HEK293 (cell line): Measurements from ENCODE around the gene CLMN.

ENCODE experiments used
- CTCF ChIA-PET: fragments of 350-600 bp; formaldehyde crosslinking; extraction: SDS; loops from one replicate; lab custom pipeline; 2021; ENCODE audit warnings: antibody characterized with exemption; lab: Yijun Ruan, JAX
- POLR2A ChIA-PET: fragments of 300-600 bp; formaldehyde crosslinking; extraction: SDS; loops from one replicate; lab custom pipeline; 2020; ENCODE audit warnings: antibody characterized with exemption, inconsistent platforms; lab: Yijun Ruan, JAX
- H3K27ac ChIP-seq: fragments of 200-500 bp; sonication (Bioruptor generic); 2 replicates; pipeline ENCODE4 v1.5.1; 2014; ENCODE audit warnings: low read depth, low read length, control low read depth, inconsistent platforms; ENCODE audit errors: extremely low read depth
- H3K36me3 ChIP-seq, 2 experiments: fragments of 200-500 bp in 1 of 2; sonication (Bioruptor generic) in 1 of 2; 1 replicate in 1 of 2; 2 replicates in 1 of 2; pipeline ENCODE4 v1.5.1; 2014 to 2017; ENCODE audit warnings: inconsistent platforms in 2 of 2, low read length in 2 of 2; ENCODE audit not compliant: control insufficient read depth in 2 of 2, insufficient read depth in 1 of 2
- H3K4me1 ChIP-seq: fragments of 200-500 bp; sonication (Bioruptor generic); 2 replicates; pipeline ENCODE4 v1.5.1; 2014; ENCODE audit warnings: mild to moderate bottlenecking, low read length, inconsistent platforms; ENCODE audit not compliant: control insufficient read depth, insufficient read depth
- H3K4me3 ChIP-seq: 2 replicates; pipeline ENCODE4 v1.5.1; 2011; ENCODE audit warnings: low read depth, mild to moderate bottlenecking, control low read depth, low read length, moderate library complexity
- H3K9me3 ChIP-seq: fragments of 200-500 bp; sonication (Bioruptor generic); 2 replicates; pipeline ENCODE4 v1.5.1; 2014; ENCODE audit warnings: low read depth, low read length, inconsistent platforms; ENCODE audit not compliant: control insufficient read depth, insufficient read depth
- GLIS2 ChIP-seq: fragments of 450-650 bp; formaldehyde crosslinking; IDR thresholded peaks from 2 replicates; pipeline ENCODE4 v1.5.1; 2016; ENCODE audit warnings: missing biosample characterization, missing genetic modification characterization
- HOXC10 ChIP-seq: sonication (generic); formaldehyde crosslinking; IDR thresholded peaks from 2 replicates; pipeline ENCODE4 v1.8.1; 2023; ENCODE audit warnings: mild to moderate bottlenecking, missing genetic modification reagents
- OSR2 ChIP-seq: fragments of 450-650 bp; formaldehyde crosslinking; IDR thresholded peaks from 2 replicates; pipeline ENCODE4 v1.5.1; 2016; ENCODE audit warnings: missing biosample characterization, missing genetic modification characterization
- RBAK ChIP-seq: fragments of 450-650 bp; formaldehyde crosslinking; IDR thresholded peaks from 2 replicates; pipeline ENCODE4 v1.5.1; 2016; ENCODE audit warnings: missing biosample characterization, missing genetic modification characterization
- SCRT1 ChIP-seq: fragments of 450-650 bp; formaldehyde crosslinking; IDR thresholded peaks from 2 replicates; pipeline ENCODE4 v1.5.1; 2016; ENCODE audit warnings: missing biosample characterization, missing genetic modification characterization, borderline replicate concordance
- SP2 ChIP-seq: fragments of 450-650 bp; formaldehyde crosslinking; IDR thresholded peaks from 2 replicates; pipeline ENCODE4 v1.5.1; 2016; ENCODE audit warnings: missing biosample characterization, missing genetic modification characterization
- SP7 ChIP-seq: fragments of 450-650 bp; formaldehyde crosslinking; IDR thresholded peaks from 2 replicates; pipeline ENCODE4 v1.5.1; 2016; ENCODE audit warnings: missing biosample characterization, missing genetic modification characterization
- ZFP69B ChIP-seq: fragments of 450-650 bp; formaldehyde crosslinking; IDR thresholded peaks from 2 replicates; pipeline ENCODE4 v1.5.1; 2016; ENCODE audit warnings: missing biosample characterization, missing genetic modification characterization
- ZNF121 ChIP-seq: fragments of 450-650 bp; formaldehyde crosslinking; IDR thresholded peaks from 2 replicates; pipeline ENCODE4 v1.5.1; 2016; ENCODE audit warnings: missing biosample characterization, missing genetic modification characterization
- ZNF138 ChIP-seq: fragments of 450-650 bp; formaldehyde crosslinking; IDR thresholded peaks from 2 replicates; pipeline ENCODE4 v1.5.1; 2016; ENCODE audit warnings: missing biosample characterization, missing genetic modification characterization, borderline replicate concordance
- ZNF184 ChIP-seq: fragments of 450-650 bp; IDR thresholded peaks from 2 replicates; pipeline ENCODE4 v1.5.1; 2018; ENCODE audit warnings: missing biosample characterization, mild to moderate bottlenecking, missing genetic modification characterization
- ZNF202 ChIP-seq: fragments of 450-650 bp; formaldehyde crosslinking; IDR thresholded peaks from 2 replicates; pipeline ENCODE4 v1.5.1; 2016; ENCODE audit warnings: missing biosample characterization, missing genetic modification characterization, borderline replicate concordance
- ZNF544 ChIP-seq: fragments of 450-650 bp; formaldehyde crosslinking; IDR thresholded peaks from 2 replicates; pipeline ENCODE4 v1.5.0; 2017; ENCODE audit warnings: missing biosample characterization, missing genetic modification characterization
- ZNF548 ChIP-seq: fragments of 450-650 bp; formaldehyde crosslinking; IDR thresholded peaks from 2 replicates; pipeline ENCODE4 v1.5.1; 2016; ENCODE audit warnings: missing biosample characterization, missing genetic modification characterization
- ZNF549 ChIP-seq: fragments of 450-650 bp; IDR thresholded peaks from 2 replicates; pipeline ENCODE4 v1.5.1; 2018; ENCODE audit warnings: missing biosample characterization, missing genetic modification characterization, mild to moderate bottlenecking, inconsistent platforms, moderate library complexity
- ZNF624 ChIP-seq: fragments of 450-650 bp; formaldehyde crosslinking; IDR thresholded peaks from 2 replicates; pipeline ENCODE4 v1.5.1; 2017; ENCODE audit warnings: missing biosample characterization, missing genetic modification characterization
- ZNF629 ChIP-seq: fragments of 450-650 bp; formaldehyde crosslinking; IDR thresholded peaks from 2 replicates; pipeline ENCODE4 v1.5.1; 2017; ENCODE audit warnings: missing biosample characterization, missing genetic modification characterization
- ZNF701 ChIP-seq: fragments of 450-650 bp; formaldehyde crosslinking; IDR thresholded peaks from 2 replicates; pipeline ENCODE4 v1.5.1; 2016; ENCODE audit warnings: missing biosample characterization, missing genetic modification characterization
- ZNF707 ChIP-seq: fragments of 450-650 bp; formaldehyde crosslinking; IDR thresholded peaks from 2 replicates; pipeline ENCODE4 v1.5.1; 2016; ENCODE audit warnings: missing biosample characterization, missing genetic modification characterization
- ZNF837 ChIP-seq: fragments of 450-650 bp; formaldehyde crosslinking; IDR thresholded peaks from 2 replicates; pipeline ENCODE4 v1.5.1; 2016; ENCODE audit warnings: missing biosample characterization, missing genetic modification characterization
- TF ChIP-seq, protein P1 (sequence below): fragments of 450-650 bp; formaldehyde crosslinking; IDR thresholded peaks from 2 replicates; pipeline ENCODE4 v1.5.1; 2016; ENCODE audit warnings: missing biosample characterization, missing genetic modification characterization

CLMN gene

DNA sequence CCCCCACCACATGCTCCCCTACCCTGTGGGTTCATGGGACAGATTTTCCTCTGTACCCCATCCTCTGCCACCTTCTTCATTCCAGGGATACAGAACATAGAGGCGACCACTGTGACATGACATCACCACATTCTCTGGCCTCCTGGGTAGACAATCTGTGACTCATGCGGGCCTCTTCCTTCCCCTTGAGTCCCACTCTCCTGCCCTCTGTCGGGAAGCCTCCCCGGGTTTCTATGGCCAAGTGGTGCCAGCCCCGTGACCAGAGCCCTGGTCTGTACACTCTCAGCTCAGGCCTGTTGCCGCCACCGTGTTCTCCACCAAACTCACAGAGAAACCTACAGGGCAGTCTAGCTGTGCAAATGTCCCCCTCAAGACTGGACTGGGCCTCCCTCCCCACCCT is 8.0 kb downstream of the CLMN start (continued):
- TF ChIP-seq, protein P1, sequence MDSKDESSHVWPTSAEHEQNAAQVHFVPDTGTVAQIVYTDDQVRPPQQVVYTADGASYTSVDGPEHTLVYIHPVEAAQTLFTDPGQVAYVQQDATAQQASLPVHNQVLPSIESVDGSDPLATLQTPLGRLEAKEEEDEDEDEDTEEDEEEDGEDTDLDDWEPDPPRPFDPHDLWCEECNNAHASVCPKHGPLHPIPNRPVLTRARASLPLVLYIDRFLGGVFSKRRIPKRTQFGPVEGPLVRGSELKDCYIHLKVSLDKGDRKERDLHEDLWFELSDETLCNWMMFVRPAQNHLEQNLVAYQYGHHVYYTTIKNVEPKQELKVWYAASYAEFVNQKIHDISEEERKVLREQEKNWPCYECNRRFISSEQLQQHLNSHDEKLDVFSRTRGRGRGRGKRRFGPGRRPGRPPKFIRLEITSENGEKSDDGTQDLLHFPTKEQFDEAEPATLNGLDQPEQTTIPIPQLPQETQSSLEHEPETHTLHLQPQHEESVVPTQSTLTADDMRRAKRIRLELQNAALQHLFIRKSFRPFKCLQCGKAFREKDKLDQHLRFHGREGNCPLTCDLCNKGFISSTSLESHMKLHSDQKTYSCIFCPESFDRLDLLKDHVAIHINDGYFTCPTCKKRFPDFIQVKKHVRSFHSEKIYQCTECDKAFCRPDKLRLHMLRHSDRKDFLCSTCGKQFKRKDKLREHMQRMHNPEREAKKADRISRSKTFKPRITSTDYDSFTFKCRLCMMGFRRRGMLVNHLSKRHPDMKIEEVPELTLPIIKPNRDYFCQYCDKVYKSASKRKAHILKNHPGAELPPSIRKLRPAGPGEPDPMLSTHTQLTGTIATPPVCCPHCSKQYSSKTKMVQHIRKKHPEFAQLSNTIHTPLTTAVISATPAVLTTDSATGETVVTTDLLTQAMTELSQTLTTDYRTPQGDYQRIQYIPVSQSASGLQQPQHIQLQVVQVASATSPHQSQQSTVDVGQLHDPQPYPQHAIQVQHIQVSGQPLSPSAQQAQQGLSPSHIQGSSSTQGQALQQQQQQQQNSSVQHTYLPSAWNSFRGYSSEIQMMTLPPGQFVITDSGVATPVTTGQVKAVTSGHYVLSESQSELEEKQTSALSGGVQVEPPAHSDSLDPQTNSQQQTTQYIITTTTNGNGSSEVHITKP (tag by site-specific recombination): peak; percentile 57
- TF ChIP-seq ZNF549 (tag by site-specific recombination) (no peak), ZNF121 (no peak), SP7 (tag by site-specific recombination) (peak; percentile 35; the same call in 1 of the 2 replicates), ZNF184 (tag by site-specific recombination) (no peak), GLIS2 (tag by site-specific recombination) (0 out of 2 replicates have a peak, but pooled peaks have one; percentile 12), RBAK (tag by site-specific recombination) (no peak), ZNF629 (tag by site-specific recombination) (peak; percentile 74), ZNF837 (no peak), ZNF701 (tag by site-specific recombination) (no peak)

DNA sequence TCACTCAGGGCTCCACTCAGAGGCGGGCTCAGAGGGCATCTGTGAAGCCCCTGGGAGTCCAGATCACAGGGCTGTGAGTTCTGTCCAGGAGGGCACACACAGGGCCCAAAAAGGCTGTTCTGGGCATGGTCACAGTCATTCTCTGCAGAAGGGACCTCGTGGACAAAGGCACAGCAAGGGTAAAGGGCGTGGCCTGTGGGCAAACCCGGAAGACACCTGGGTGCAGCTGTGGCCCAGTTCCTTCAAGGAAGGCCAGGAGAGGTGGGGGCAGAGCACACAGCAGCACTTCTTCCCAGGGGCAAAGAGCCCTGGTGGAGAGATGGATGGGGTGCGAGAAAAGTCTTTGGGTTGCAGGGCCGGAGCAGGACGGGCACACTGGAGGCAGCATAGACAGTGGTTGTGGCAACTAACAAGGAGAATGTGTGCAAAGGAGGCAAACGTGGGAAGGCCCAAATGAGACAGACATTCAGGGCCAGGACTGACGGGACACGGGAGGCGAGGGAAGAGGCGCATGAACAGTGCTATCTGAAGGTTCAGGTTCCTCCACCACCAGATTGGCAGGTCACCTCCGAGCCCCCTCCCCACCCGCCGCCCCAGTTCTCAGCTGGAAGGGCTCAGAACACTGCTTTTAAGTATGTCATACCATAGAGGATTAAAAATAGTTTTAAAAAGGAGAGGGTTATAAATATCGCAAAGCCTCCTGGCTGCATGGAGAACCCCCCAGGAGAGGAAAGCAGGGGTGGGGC is 8.9 kb downstream of the CLMN start:
- ChIA-PET POLR2A (no interaction called here), CTCF (no interaction called here)
- H3K4me1 ChIP-seq: no peaks in the 10 kb centered on the region
- no peaks in the 10 kb centered on the region for H3K36me3 ChIP-seq
- no peak overlapping the region for H3K27ac ChIP-seq
- no peak for TF ChIP-seq SCRT1 (tag by site-specific recombination)
- TF ChIP-seq OSR2 (tag by site-specific recombination): no peak
- TF ChIP-seq HOXC10: no peak
- TF ChIP-seq ZNF707 (tag by site-specific recombination): no peak
- no peak for TF ChIP-seq SP2
- TF ChIP-seq ZNF202 (tag by site-specific recombination): no peak
- TF ChIP-seq, protein P1 (tag by site-specific recombination): no peak
- no peak for TF ChIP-seq ZNF544 (tag by site-specific recombination)
- no peak for TF ChIP-seq ZNF548 (tag by site-specific recombination)
- no peak for TF ChIP-seq ZNF138 (tag by site-specific recombination)
- no peak for TF ChIP-seq ZNF624
- TF ChIP-seq ZFP69B (tag by site-specific recombination): no peak
- H3K4me3 ChIP-seq: no peak overlapping the region
- H3K9me3 ChIP-seq: no peaks in the 10 kb centered on the region
